HG03575 (cell line): ENCODE results near the gene PER2.

Experiments
- ATAC-seq: cut with Tn5 transposase; IDR thresholded peaks from one replicate; pipeline ENCODE4 v1.9.1; 2021; ENCODE audit not compliant: unreplicated experiment, insufficient number of reproducible peaks, low FRiP score; ENCODE audit errors: extremely low read depth

Gene PER2

GRCh38 chr2:238256111-238256510, 32.3 kb downstream of the PER2 start:
- no peak for ATAC-seq

- no peak for ATAC-seq
These were observed 32.8 kb downstream of the PER2 start for GRCh38 chr2:238255636-238256035.

- ATAC-seq: no peak
These were observed 33.3 kb downstream of the PER2 start for GRCh38 chr2:238255151-238255551.

- no peak for ATAC-seq
These were observed 34.2 kb downstream of the PER2 start for GRCh38 chr2:238254095-238254723.

GRCh38 chr2:238252766-238253630, 35.4 kb downstream of the PER2 start:
- no peak for ATAC-seq

GRCh38 chr2:238251986-238252385, 36.4 kb downstream of the PER2 start:
- ATAC-seq: no peak

GRCh38 chr2:238251331-238251730, 37.1 kb downstream of the PER2 start:
- ATAC-seq: no peak

- ATAC-seq: no peak
These were observed 37.5 kb downstream of the PER2 start for GRCh38 chr2:238250896-238251295.

GRCh38 chr2:238247841-238248453, 40.5 kb downstream of the PER2 start:
- no peak for ATAC-seq

- ATAC-seq: no peak
These were observed 41.2 kb downstream of the PER2 start for GRCh38 chr2:238247002-238247822.

- no peak for ATAC-seq
These were observed 44.3 kb downstream of the PER2 start for GRCh38 chr2:238244151-238244550.

GRCh38 chr2:238243496-238244076, 44.8 kb downstream of the PER2 start:
- ATAC-seq: no peak

GRCh38 chr2:238242731-238243495, 45.5 kb downstream of the PER2 start:
- no peak for ATAC-seq

GRCh38 chr2:238241970-238242369, 46.4 kb downstream of the PER2 start:
- ATAC-seq: no peak

GRCh38 chr2:238240757-238241711, 47.4 kb downstream of the PER2 start:
- no peak for ATAC-seq

- no peak for ATAC-seq
These were observed 48.3 kb downstream of the PER2 start, which contains the start of gene HES6 for GRCh38 chr2:238239863-238240756. HES6 (minus strand) TSS chr2:238240038; CDS start chr2:238239905, 133 bp downstream.
